HG03442 (cell line): ENCODE results near the gene PIAS1.
A peak's percentile ranks its signal among the peaks of the same experiment; 100 is the strongest.
"Not testable (repeated sequence)": the region's sequence is repeated elsewhere in the genome, so short reads cannot be mapped to it uniquely, and the experiment has no call there.

ENCODE experiments used
- ATAC-seq: cut with Tn5 transposase; IDR thresholded peaks from one replicate; pipeline ENCODE4 v1.9.1; 2021; ENCODE audit warnings: mild to moderate bottlenecking, moderate library complexity; ENCODE audit not compliant: unreplicated experiment

Gene PIAS1

GRCh38 chr15:68201153-68201878 is 147.2 kb downstream of the PIAS1 start:
- no peak for ATAC-seq

DNA sequence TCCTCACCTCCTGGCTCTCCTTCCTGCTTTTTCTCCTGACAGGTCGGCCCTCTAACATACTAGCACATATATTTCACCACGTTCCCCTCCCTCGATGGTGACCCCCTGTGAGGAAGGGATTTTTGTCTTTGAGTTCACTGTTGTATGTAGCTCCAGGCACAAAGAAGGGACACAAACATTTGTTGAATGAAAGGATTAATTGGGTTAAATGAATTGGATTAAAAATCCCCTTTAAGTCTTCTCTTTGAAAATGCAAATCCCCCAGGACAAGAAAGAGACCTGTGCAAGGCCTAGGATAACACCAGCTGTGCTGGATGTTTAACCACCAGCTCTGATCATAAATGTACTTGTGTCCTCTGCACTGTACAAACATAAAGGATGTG is 147.8 kb downstream of the PIAS1 start:
- ATAC-seq: no peak

GRCh38 chr15:68202994-68203393 is 148.9 kb downstream of the PIAS1 start:
- not testable (repeated sequence) for ATAC-seq

DNA sequence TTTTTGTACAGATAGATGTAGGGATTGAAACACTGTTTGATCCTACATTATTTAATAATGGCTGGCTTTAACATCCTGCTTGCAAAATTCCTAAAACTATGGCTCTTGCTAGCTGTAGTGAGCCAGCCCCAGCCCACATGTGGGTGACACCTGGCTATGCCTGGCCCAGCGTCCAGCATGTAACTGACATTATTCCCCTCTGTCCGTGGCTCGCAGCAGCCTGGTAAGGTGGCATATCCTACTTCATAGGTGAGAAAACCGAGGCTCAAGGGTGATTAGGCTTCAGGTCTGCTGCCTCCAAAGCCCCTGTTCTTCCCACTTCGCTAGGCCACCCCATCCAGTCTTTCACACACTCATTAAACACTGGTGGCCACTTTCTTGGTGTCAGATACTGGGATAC is 149.4 kb downstream of the PIAS1 start:
- no peak for ATAC-seq

DNA sequence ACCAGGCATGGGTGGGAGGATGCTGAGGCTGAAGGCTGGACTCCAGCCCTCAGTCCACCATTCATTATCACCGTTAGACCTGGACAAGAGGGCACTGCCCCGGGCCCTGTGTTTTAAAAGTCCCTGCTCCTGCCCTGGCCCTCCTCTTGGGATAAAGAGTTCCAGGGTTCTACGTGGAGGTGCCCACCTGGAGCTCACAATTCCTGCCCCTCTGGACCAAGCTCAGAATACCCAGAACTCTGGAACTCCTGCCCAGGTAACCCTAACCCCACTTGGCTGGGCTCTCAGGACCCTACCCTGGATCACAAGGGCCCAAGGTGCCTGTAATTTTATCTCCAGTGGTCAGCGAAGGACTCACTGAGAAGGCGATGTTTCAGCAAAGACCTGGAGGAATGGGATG is 149.8 kb downstream of the PIAS1 start:
- ATAC-seq: no peak

- no peak for ATAC-seq
Measured at GRCh38 chr15:68204361-68204760, 150.2 kb downstream of the PIAS1 start.

- ATAC-seq: no peak
Measured at GRCh38 chr15:68204776-68205557, 150.9 kb downstream of the PIAS1 start, which contains the start of gene CALML4. TSS of gene CALML4 (minus strand) at chr15:68205332. CDS start at chr15:68205247, 85 bp downstream.

GRCh38 chr15:68205558-68205944 is 151.4 kb downstream of the PIAS1 start:
- ATAC-seq: no peak

- no peak for ATAC-seq
Measured at GRCh38 chr15:68205954-68206539, 151.9 kb downstream of the PIAS1 start.

DNA sequence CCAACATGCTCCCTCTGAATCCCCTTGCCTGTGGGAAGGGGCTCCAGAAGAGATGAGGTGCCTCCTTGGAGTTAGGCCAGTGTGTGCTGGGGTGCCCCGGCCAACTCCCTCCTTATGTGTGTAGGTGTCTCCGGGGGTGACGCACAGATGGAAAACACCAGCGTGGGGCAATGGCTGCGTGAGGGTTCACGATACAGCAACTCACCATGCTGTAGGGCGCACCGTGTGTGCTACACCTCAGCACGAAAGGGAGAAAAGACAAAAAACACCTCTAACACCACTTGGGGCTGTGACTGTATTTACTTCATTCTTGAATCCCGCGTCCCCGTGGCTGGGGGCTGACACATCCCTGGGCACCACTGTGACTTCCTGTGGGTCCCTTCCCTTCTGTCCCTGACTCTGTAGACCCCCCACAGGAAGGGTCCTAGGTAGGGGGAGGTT is 152.6 kb downstream of the PIAS1 start:
- ATAC-seq: no peak

DNA sequence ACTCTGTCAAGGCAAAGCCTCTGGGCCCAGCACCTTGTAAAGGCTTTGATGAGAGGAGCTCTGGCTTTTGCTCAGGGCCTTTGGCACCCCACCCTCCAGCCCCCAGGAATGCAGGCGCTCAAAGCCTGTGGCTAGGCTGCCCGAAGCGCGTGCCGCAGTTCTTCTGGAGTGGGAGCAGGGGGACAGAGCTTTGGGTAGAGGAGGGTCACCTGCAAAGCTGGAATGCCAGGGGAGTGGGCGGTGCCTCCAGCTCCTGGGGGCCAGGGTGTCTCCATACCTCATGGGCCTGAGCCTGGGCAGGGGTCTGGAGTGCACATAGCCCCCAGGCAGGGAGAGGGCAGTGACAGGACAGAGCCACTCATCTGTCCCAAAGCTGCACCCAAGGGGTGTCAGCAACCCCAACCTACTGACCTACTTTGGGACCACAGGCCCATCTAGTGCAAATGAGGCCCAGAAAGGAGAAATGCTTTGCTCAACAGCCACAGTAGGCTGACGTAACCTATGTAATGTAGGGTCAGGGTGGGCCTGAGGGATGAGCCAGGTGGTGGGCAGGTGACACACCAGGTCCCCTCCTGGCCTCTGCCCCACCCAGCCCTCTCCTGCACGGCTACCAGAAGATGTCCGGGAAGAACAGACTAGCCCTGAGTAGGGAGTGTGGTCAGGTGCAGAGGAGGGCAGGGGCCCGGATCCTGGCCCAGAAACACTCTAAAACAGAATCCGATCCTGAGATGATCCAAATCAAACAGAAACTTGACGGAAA is 153.2 kb downstream of the PIAS1 start:
- ATAC-seq: no peak

DNA sequence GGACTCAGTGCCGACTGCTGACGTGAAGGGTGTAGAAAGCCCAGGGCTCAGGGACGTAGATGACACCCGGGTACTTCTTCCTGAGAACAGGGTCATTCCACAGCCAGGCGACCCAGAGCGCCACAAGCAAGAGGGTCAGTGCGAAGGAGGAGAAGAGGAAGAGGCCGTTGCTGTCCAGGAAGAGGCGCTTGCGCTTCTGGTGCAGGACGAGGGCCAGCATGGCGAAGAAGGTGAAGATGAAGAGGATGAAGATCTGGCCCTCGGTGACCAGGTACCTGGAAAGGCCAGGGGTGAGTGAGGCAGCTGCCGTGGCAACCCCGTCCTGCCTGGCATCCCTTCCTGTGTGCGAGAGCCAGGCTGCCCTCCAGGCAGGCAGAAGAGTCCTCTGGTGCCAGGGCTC is 154.0 kb downstream of the PIAS1 start:
- no peak for ATAC-seq

- ATAC-seq: no peak
Measured at GRCh38 chr15:68208636-68209240, 154.6 kb downstream of the PIAS1 start.

DNA sequence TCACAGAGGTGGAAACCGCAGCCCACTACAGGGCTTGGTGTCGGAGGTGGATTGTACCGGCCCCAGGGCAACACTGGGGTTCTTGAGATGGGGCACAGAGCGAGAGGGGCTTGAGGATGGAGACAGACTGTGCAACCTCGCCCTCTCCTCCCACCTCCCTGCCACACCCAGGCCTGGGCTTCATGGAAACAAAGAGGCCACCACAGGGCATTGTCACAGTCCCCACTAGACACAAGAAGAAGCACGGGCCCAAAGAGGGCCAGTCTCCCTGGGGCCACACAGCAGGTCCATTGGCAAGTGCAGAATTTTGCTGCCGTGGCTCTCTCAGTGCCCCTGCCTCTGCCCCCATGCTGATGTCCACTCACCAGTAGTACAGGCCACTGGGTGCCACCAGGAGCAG is 155.2 kb downstream of the PIAS1 start:
- no peak for ATAC-seq

- peak; percentile 31 for ATAC-seq
Measured at GRCh38 chr15:68209735-68210408, 155.8 kb downstream of the PIAS1 start.

DNA sequence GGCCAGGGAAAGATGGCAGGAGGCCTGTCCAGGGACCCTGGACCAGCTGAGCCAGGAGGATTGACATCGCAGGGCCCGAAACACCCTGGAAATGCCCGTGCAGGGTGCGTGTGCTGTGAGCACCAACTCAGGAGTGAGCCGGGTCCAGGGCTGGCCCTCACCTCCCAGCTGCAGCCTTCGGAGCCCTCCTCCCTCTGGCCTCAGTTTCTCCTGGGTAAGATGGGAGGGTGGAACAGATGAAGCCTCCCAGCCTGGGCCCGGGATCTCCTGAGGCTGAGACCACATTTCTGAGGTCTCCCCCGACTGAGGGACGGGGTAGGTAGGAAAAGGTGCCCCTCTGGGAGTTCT is 156.3 kb downstream of the PIAS1 start:
- ATAC-seq: no peak

GRCh38 chr15:68210821-68211655 is 156.9 kb downstream of the PIAS1 start:
- no peak for ATAC-seq

DNA sequence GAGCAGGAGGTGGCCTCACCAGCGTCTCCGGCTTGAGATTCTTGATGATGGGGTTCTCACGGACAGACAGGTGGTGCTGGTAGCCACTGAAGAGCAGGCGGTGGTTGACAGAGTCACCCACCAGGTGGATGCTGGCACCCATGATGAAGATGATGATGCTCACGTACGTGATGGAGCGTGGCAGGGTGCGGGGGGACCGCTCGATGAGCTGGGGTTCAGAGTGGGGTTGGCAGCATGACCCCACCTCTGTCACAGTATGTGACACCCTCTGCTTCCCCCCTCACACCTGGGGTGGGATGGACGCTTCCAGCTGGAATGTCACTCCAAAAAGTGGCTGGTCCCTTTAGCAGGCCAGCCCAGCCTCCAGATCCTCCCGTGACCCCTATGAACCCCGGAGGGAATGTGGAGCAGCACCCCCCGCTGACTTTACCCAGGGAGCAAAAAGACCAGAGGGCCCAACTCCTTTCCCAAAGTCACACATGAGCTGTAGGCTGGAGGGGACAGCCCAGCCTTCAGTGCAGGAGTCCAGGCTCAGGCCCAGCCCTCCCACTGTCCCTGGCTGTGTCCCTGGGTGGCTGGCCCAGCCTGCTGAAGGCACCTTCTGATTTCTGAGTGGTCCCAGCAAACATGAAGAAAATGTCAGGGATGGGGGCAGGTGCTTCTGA is 157.7 kb downstream of the PIAS1 start:
- ATAC-seq: no peak

DNA sequence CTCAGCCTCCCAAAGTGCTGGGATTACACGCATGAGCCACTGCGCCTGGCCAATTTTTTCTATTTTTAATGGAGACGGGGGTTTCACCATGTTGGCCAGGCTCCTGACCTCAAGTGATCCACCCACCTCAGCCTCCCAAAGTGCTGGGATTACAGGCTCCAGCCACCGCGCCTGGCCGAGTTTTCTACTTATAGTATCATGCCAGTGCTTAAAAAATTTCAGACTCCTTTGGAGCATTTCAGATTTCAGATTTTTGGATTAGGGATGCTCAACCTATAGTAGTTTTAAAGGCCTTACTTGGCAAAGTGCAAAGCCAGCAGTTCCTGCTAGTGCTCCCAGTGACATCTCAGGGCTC is 159.4 kb downstream of the PIAS1 start:
- ATAC-seq: not testable (repeated sequence)
